ENCODE measurements around the gene TBC1D4.
"Not testable (repeated sequence)": the region's sequence is repeated elsewhere in the genome, so short reads cannot be mapped to it uniquely, and the experiment has no call there.

The TBC1D4 gene

GRCh38 chr13:75324413-75324940 lies 157.5 kb downstream of the TBC1D4 start:
- no peak for DNase-seq (ENCODE audit: low read depth in 2 of 2)

DNA sequence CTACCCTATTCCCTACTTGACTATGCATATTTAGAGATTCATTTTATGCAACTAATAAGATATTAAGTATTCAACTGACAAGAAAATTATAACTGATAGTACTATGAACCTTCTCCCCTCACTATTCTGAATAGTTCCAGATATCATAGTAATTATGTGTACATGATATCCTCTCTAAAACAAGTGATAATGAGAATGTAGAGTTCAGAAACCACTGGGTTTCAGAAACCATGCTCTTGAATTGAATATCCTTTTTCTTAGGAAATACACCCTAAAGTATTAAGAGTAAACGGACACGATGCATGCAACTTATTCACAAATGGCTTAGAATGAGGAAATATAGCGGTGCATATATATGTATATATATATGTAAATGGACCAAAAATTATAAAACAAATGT lies 160.9 kb downstream of the TBC1D4 start:
- no peak for DNase-seq (ENCODE audit: low read depth in 2 of 2)

DNA sequence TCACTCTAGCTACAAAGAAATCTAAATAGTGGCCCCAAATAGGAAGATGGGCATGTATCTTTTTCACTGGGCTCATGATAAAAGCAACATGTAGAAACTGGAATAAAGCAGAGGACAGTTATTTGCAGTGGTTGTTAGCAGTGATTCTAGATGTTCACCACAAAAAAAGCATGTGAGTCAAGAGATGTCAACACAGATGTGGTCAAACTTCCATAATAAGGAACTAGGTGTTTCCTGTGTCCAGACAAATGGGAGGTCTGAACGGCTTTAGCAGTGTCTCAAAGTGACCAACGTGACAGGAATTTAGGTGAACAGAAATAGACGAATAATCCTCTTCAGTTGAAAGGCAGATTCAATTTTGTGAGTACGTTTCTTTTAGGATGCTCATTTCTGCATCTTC lies 162.7 kb downstream of the TBC1D4 start:
- no peak for DNase-seq (ENCODE audit: low read depth in 2 of 2)

DNA sequence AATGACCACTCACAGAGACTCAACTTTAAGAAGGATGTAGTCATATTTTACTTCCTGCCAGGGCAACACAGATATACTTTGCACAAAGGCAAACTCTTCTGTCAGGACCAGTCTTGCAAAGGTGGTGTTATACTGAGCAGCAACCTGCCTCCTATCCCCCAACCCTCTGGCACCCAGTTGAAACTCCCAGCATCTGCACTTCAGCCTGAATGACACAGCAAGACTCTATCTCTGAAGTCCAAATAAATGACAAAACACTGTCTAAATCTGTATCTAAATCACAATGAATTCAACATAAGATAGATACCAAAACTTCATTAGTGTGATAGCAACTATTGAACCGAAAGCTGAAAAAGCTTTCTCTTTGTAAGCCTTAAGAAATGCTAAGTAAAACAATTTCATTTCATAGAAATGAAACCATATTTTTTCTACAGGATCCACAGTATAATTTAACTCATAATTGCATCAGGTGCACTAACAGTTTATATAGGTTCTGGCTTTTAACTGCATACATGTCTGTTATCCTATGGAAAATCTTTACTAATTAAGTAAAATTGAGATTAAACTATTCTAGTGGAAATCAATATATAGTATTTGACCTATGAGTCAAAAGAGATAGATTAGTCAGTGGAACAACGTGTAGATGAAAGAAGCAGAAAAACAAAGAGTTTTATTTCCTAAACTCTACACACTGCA lies 163.7 kb downstream of the TBC1D4 start:
- no peak for DNase-seq (ENCODE audit: low read depth in 2 of 2)

DNA sequence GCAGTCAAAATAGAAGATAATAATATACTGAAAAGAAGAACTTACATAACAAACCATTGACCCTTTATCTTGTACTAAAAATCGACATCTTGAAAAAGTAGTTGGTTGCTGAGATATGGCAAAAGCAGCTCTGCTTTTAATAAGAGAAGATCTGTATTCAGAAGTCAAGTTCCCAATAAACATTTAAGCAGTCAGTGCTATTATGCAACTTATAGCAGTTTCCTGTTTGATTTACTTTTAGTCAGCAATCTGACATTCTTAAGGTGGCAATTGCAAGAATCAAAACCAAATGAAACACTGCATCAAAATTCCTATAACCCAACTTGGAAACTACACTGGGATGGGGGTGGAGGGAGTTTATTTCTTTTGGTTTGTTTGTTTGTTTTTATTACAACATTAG lies 165.5 kb downstream of the TBC1D4 start:
- DNase-seq (ENCODE audit: low read depth in 2 of 2), result peak; percentile 9 to 12

DNA sequence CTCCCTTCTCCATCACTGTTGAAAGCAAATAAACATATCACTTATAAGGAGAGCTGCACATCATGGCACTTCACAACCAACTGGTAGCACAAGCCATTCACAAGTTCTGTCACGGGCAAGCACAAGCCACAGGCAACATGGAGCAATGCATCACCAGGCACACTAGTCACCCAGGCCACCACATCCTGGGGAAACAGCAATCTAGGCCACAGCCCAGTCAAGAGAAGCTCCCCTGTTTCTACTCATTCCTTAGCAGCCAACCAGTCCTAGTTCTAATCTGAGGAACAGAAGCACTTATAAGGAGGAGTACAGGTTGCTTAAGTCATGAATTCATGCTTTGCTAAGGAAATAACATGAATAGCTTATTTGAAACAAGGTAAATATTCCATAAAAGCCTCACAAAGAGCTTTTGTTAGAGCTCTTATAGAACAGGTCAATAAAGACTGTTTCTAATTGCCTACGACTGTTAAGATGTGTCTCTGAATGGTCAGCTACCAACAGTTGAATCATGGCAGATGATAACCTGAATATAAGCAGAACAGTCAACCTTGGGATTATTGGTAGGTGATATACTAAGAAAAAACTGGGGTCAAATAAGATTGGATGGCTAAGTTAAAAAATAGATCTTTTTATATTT lies 169.0 kb downstream of the TBC1D4 start:
- DNase-seq (ENCODE audit: low read depth in 2 of 2), result no peak

- DNase-seq (ENCODE audit: low read depth in 2 of 2), result no peak
Measured at GRCh38 chr13:75309981-75310580, 171.9 kb downstream of the TBC1D4 start.

DNA sequence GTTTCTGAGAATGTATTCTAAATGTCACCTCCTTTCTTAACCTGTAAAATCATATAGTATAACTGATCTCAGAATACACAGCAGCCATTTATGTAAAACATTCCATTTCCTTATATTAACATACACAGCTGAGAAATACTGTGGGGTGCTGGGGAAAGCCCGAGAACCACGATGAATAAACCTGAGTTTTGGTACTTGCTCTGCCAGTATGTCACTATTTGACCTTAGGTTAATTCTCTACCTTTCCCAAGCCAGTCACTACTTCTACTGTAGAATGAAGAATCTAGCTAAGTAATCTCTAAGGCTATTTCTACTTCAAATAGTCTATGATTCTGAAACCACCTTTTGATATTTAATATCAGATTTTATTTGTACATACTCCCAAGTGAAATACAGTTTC lies 173.7 kb downstream of the TBC1D4 start:
- no peak for DNase-seq (ENCODE audit: low read depth in 2 of 2)

DNA sequence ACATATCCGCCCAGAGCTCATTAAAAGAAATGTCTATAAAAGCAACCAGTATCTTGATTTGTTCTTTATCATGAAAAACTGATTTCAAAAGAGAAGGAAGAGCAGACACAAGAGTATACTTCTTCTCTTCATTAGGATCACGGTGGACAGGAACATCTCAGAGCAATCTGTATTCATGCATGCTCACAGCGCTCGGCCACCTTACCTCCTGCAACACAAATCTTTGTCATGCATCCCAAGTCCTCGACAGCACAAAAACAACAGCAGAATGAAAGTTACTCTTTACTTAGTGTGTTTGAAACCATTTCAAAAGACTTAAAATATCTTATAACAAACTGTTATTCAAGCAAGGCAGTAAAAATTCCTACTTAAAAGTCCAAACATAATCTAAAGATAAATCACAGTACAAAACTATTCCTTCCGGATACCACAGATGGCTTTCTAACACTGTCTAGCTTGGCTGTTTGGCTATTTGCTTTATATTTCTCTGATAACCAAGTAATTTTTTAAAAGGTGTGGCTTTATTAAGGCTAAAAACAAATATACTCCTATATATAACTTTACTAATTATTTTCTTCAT lies 174.5 kb downstream of the TBC1D4 start:
- DNase-seq (ENCODE audit: low read depth in 2 of 2), result no peak

GRCh38 chr13:75306967-75307366 lies 175.0 kb downstream of the TBC1D4 start:
- not testable (repeated sequence) for DNase-seq (ENCODE audit: low read depth in 2 of 2)

- DNase-seq (ENCODE audit: low read depth in 2 of 2), result no peak
Measured at GRCh38 chr13:75305059-75305458, 176.9 kb downstream of the TBC1D4 start.

DNA sequence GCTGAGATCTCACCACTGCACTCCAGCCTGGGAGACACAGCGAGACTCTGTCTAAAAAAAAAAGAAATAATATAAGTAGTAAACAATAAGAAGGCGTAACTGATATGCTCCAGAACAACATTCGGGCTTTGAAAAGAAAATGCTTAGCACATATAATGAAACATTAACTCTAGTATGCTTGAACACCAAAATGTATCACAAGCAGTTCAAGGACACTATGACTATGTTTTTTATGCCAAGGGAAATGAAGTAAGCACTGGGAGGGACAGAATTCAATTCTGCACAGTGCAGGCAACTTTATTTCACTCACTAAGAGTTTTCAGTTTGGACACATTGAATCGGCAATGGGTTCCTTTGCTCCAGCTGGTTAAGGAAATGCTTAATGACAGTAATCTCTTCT lies 178.7 kb downstream of the TBC1D4 start:
- DNase-seq (ENCODE audit: low read depth in 2 of 2), result no peak

DNA sequence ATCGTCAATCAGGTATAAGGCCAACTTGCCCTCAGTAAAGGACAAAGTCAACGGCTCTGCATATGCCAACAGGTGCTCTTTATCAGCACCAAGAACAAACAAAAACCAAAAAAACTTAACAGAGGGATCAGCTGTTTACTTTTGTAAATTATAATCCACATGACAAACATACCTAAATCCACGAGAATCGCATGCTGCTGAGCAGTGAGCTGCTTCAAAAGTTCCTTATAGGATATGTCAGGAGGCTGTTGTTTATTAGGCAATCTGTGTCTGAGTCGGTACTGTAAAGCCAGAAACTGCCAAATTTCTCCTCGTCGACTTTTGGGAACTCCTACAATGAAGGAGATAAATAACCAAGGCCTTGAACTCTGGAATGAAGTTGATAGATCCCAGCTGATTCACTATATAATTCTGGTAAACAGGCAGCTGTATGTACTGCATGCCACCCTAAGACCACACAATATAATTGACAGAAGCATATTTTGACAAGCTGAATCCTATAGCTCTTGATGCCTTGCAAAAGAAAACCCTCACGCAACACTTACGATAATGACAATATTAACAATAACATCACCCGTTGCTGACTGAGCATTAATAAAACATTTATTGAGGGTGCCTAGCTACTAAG lies 179.8 kb downstream of the TBC1D4 start:
- DNase-seq (ENCODE audit: low read depth in 2 of 2), result no peak

- DNase-seq (ENCODE audit: low read depth in 2 of 2), result peak; percentile 52 to 57
Measured at GRCh38 chr13:75299913-75300862, 181.8 kb downstream of the TBC1D4 start.

DNA sequence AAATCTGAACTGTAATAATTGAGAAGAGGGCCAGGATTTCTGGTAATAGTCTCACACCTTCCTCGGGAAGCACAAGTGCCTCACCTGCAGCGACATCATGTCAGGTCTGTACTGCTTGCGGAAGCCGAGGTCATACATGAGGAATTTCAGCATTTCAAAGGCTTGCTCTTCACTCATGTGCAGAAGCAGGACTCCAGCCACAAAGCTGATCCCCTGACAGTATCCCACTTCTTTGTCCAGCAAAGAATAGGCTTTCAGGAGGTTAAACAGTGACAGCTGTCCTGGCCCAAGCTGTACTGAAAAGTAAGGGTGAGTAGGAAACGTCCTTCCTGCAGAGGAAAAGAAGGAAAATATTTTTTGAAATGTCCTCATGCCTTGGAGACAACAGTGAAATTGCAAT lies 182.7 kb downstream of the TBC1D4 start:
- DNase-seq (ENCODE audit: low read depth in 2 of 2), result no peak

- no peak for DNase-seq (ENCODE audit: low read depth in 2 of 2)
Measured at GRCh38 chr13:75296641-75297040, 185.3 kb downstream of the TBC1D4 start.

- no peak for DNase-seq (ENCODE audit: low read depth in 2 of 2)
Measured at GRCh38 chr13:75295201-75295600, 186.8 kb downstream of the TBC1D4 start.

DNA sequence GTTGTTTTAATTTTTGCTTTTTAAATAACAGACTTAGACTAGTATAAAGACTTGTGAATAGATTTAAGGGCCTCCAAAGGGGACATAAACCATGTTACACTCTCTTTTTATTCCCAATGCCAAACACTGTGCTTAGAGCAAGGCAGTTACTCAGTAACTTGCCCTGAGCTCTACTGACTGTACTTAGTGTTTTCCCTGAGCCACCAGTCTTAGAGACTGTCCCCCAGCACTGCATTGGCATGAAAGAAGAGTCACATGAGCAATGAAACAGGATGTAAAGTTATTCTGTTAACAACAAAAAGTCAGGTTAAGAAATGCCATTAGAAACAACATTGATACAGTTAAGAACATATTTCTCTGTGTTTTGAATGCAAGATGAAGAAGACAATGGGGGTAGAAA lies 187.9 kb downstream of the TBC1D4 start:
- DNase-seq (ENCODE audit: low read depth in 2 of 2), result no peak

- DNase-seq (ENCODE audit: low read depth in 2 of 2), result no peak
Measured at GRCh38 chr13:75285310-75285709, 196.7 kb downstream of the TBC1D4 start.

GRCh38 chr13:75279834-75280369 lies 202.1 kb downstream of the TBC1D4 start:
- DNase-seq (ENCODE audit: low read depth in 2 of 2), result no peak

- DNase-seq (ENCODE audit: low read depth in 2 of 2), result not testable (repeated sequence)
Measured at GRCh38 chr13:75273695-75274094, 208.3 kb downstream of the TBC1D4 start.
